NB4 (cell line): Measurements from ENCODE around the gene KCNG2.

Source experiments
- DNase-seq: peaks from one replicate; pipeline ENCODE4 v3.0.0; 2010; ENCODE audit warnings: low read depth
- H3K4me3 ChIP-seq: one replicate; pipeline ENCODE4 v1.5.1; 2011; ENCODE audit warnings: mild to moderate bottlenecking, low read depth, low read length, moderate library complexity
- MYC ChIP-seq: IDR thresholded peaks from 2 replicates; pipeline ENCODE4 v1.6.1; 2011; ENCODE audit warnings: low read depth, low read length
- POLR2A ChIP-seq: IDR thresholded peaks from 2 replicates; pipeline ENCODE4 v1.6.1; 2011; ENCODE audit warnings: mild to moderate bottlenecking; ENCODE audit not compliant: insufficient read length; ENCODE audit errors: extremely low read depth
- TF ChIP-seq, protein P1 (sequence below): IDR thresholded peaks from one replicate; pipeline ENCODE4 v1.5.1; 2012; ENCODE audit warnings: low read depth, low read length
- TF ChIP-seq, protein P2 (sequence below): IDR thresholded peaks from 2 replicates; pipeline ENCODE4 v1.6.1; 2011; ENCODE audit warnings: low read depth, low read length

The KCNG2 gene

GRCh38 chr18:79760348-79760747 is 37.4 kb upstream of the KCNG2 start:
- no peak for DNase-seq
- TF ChIP-seq, protein P1, sequence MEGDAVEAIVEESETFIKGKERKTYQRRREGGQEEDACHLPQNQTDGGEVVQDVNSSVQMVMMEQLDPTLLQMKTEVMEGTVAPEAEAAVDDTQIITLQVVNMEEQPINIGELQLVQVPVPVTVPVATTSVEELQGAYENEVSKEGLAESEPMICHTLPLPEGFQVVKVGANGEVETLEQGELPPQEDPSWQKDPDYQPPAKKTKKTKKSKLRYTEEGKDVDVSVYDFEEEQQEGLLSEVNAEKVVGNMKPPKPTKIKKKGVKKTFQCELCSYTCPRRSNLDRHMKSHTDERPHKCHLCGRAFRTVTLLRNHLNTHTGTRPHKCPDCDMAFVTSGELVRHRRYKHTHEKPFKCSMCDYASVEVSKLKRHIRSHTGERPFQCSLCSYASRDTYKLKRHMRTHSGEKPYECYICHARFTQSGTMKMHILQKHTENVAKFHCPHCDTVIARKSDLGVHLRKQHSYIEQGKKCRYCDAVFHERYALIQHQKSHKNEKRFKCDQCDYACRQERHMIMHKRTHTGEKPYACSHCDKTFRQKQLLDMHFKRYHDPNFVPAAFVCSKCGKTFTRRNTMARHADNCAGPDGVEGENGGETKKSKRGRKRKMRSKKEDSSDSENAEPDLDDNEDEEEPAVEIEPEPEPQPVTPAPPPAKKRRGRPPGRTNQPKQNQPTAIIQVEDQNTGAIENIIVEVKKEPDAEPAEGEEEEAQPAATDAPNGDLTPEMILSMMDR = no peak
- no peak for TF ChIP-seq MYC
- TF ChIP-seq, protein P2, sequence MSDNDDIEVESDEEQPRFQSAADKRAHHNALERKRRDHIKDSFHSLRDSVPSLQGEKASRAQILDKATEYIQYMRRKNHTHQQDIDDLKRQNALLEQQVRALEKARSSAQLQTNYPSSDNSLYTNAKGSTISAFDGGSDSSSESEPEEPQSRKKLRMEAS = no peak
- no peak for TF ChIP-seq POLR2A
- H3K4me3 ChIP-seq = no peak overlapping the region

DNA sequence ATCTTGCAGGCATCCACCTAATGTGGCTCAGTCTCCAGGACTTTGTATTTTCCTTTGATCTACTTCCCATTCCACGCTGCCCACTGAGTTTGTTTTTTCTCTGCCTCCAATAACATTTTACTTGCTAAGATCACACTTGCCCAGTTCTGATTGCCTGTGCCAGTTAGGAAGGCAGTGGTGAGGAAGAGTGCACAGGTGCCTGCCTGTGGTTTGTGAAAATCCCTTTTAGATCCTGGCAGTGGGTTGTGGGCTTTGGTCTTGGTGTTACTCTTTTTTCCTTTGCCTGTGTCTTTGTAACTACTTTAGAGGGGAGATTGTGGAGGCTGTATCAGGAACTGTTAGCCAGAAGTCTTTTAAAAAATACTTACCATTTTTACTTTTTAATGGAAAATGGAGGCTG is 36.9 kb upstream of the KCNG2 start:
- DNase-seq = no peak
- TF ChIP-seq, protein P1 = no peak
- TF ChIP-seq MYC (no peak), POLR2A (no peak)
- no peak overlapping the region for H3K4me3 ChIP-seq

- TF ChIP-seq, protein P1 = no peak
- TF ChIP-seq, protein P2 = no peak
- TF ChIP-seq MYC (no peak), POLR2A (no peak)
- H3K4me3 ChIP-seq = no peak overlapping the region
- no peak for DNase-seq
Observed at GRCh38 chr18:79763407-79763806, 34.3 kb upstream of the KCNG2 start.

DNA sequence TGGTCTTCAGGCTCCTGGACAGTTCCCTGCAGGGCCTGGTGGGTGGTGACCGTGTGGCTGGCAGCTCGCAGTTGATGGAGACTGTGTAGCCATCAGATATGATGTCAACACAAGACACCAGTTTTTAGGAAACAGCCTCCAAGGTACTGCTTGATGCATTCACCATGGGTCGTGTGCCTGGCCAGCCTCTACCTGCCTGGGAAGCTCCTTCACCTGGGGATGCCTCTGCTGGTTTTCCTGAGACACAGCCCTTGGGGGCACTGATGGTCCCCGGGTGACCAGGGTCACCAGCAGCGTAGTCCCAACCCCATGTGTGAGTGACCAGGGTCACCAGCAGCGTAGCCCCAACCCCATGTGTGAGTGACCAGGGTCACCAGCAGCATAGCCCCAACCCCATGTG is 33.6 kb upstream of the KCNG2 start:
- TF ChIP-seq MYC = no peak
- no peak for TF ChIP-seq POLR2A
- TF ChIP-seq, protein P2 = no peak
- TF ChIP-seq, protein P1 = no peak
- no peak overlapping the region for H3K4me3 ChIP-seq
- no peak for DNase-seq

DNA sequence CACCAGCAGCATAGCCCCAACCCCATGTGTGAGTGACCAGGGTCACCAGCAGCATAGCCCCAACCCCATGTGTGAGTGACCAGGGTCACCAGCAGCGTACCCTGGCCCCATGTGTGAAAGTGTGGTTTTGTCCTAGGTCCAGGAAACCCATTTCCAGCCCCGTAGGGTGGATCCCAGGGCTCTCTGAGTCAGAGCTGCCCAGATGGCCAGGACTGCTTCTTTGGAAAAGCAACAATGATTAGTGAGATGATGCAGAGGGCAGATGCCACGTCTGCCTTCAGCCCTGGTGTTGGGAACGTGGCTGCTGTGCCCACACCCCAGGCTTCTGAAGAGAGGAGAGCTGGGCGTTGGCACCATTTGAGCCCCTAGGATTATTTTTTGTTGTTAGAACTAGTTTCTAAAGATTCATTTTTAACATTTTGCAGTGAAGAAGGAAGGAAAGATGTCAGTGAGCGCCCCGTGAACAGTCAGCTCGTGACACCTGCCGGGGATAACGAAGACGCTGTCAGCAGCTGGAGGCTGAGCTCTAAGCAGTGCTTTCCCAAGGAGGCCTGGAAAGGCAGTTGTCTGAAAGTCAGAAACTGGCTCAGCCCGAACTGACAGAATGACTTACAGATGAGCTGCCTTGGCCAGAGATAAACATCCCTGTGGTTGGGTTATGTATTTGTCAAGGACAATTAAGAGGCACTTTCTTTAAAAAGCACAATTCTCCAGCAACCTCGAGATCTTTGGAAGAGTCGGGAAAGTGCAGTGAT is 32.1 kb upstream of the KCNG2 start:
- no peak overlapping the region for H3K4me3 ChIP-seq
- TF ChIP-seq POLR2A (no peak), MYC (no peak)
- TF ChIP-seq, protein P2 = no peak
- TF ChIP-seq, protein P1 = no peak
- DNase-seq = no peak
